GM10266 (cell line): ENCODE data around the gene FAT1.
"Not testable (repeated sequence)": the region's sequence is repeated elsewhere in the genome, so short reads cannot be mapped to it uniquely, and the experiment has no call there.

ENCODE experiments used
- DNase-seq: peaks from one replicate; pipeline ENCODE4 v3.0.0; 2012; ENCODE audit errors: extremely low spot score
- CTCF ChIP-seq: IDR thresholded peaks from 2 replicates; pipeline ENCODE4 v1.5.1; 2012; ENCODE audit warnings: mild to moderate bottlenecking, low read depth; ENCODE audit not compliant: control insufficient read depth, insufficient read depth; ENCODE audit errors: missing control alignments

Gene FAT1

GRCh38 chr4:186757696-186758355, 34.2 kb upstream of the FAT1 start:
- DNase-seq, result no peak
- TF ChIP-seq CTCF, result no peak

GRCh38 chr4:186756550-186756949, 32.9 kb upstream of the FAT1 start:
- not testable (repeated sequence) for DNase-seq

GRCh38 chr4:186755550-186756519, 32.2 kb upstream of the FAT1 start:
- DNase-seq, result no peak
- no peak for TF ChIP-seq CTCF

GRCh38 chr4:186754976-186755375, 31.3 kb upstream of the FAT1 start:
- no peak for TF ChIP-seq CTCF
- no peak for DNase-seq

- no peak for DNase-seq
- no peak for TF ChIP-seq CTCF
Measured at GRCh38 chr4:186752325-186752724, 28.7 kb upstream of the FAT1 start.

GRCh38 chr4:186749611-186750281, 26.1 kb upstream of the FAT1 start:
- no peak for DNase-seq
- no peak for TF ChIP-seq CTCF

GRCh38 chr4:186746581-186746980, 22.9 kb upstream of the FAT1 start:
- DNase-seq, result no peak
- no peak for TF ChIP-seq CTCF
